ENCODE results near the gene CBLB.
"Not testable (repeated sequence)": the region's sequence is repeated elsewhere in the genome, so short reads cannot be mapped to it uniquely, and the experiment has no call there.

Gene CBLB

GRCh38 chr3:105781871-105782270 lies 86.9 kb downstream of the CBLB start:
- no peak for DNase-seq

- no peak for DNase-seq
Observed at GRCh38 chr3:105780107-105780506, 88.7 kb downstream of the CBLB start.

GRCh38 chr3:105775368-105775767 lies 93.4 kb downstream of the CBLB start:
- no peak for DNase-seq

- no peak for DNase-seq
Observed at GRCh38 chr3:105774444-105775180, 94.2 kb downstream of the CBLB start.

- DNase-seq = no peak
Observed at GRCh38 chr3:105773291-105773690, 95.5 kb downstream of the CBLB start.

- no peak for DNase-seq
Observed at GRCh38 chr3:105772635-105773034, 96.2 kb downstream of the CBLB start.

GRCh38 chr3:105771392-105771791 lies 97.4 kb downstream of the CBLB start:
- DNase-seq = no peak

- DNase-seq = no peak
Observed at GRCh38 chr3:105770410-105770809, 98.4 kb downstream of the CBLB start.

GRCh38 chr3:105767776-105768175 lies 101.0 kb downstream of the CBLB start:
- DNase-seq = no peak

- no peak for DNase-seq
Observed at GRCh38 chr3:105767216-105767615, 101.6 kb downstream of the CBLB start.

- DNase-seq = no peak
Observed at GRCh38 chr3:105765308-105765639, 103.5 kb downstream of the CBLB start.

- DNase-seq = no peak
Observed at GRCh38 chr3:105764378-105765307, 104.2 kb downstream of the CBLB start.

GRCh38 chr3:105763659-105764036 lies 105.2 kb downstream of the CBLB start:
- no peak for DNase-seq

- DNase-seq = no peak
Observed at GRCh38 chr3:105762749-105763658, 105.8 kb downstream of the CBLB start.

- DNase-seq = not testable (repeated sequence)
Observed at GRCh38 chr3:105762214-105762613, 106.6 kb downstream of the CBLB start.

GRCh38 chr3:105759442-105760078 lies 109.3 kb downstream of the CBLB start:
- DNase-seq = no peak

- no peak for DNase-seq
Observed at GRCh38 chr3:105758451-105758850, 110.4 kb downstream of the CBLB start.

- DNase-seq = no peak
Observed at GRCh38 chr3:105755121-105755886, 113.5 kb downstream of the CBLB start.

- peak; percentile 29 for DNase-seq
Observed at GRCh38 chr3:105752791-105753415, 115.9 kb downstream of the CBLB start.

- no peak for DNase-seq
Observed at GRCh38 chr3:105747696-105748095, 121.1 kb downstream of the CBLB start.

GRCh38 chr3:105747060-105747541 lies 121.7 kb downstream of the CBLB start:
- no peak for DNase-seq
